ENCODE measurements around the gene HASPIN.

Gene HASPIN

DNA sequence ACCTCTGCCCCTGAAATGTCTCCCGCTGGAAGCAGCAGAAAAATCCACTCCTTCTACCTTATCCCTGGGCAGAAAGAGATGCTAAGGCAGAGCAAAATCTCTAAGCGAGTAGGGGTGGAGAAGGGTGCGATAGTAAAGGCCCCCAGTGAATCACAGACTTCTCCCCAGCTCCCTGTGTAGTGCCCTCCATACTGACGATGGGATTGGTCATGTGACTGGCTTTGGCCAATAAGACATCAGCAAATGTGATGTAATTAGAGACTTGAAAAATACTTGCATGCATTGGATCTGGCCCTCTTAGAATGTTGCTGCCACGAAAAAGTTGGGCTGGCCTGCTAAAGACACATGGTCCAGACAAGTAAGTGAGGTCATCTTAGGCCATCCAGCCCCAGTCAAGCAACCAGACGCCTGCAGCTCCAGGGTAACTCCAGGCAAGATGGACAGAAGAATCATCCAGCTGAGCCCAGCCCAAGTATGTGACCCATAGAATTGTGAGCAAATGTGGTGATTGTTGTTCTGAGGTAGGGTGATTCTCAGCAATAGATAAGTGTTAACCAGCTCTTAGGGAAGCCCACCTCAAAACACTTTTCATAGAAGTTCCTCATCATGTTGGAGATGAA is 36.0 kb downstream of the HASPIN start:
- peaks cover 6% of the 10 kb centered on the region; the same call in 1 of the 2 replicates for H3K9me3 ChIP-seq (ENCODE audit: low read length)
- H3K27ac ChIP-seq (ENCODE audit: low read depth, low read length, poor library complexity, severe bottlenecking) = no peak overlapping the region
- no peaks in the 10 kb centered on the region; the same call in 1 of the 2 replicates for H3K36me3 ChIP-seq (ENCODE audit: insufficient read depth, low read length)
- H3K9ac ChIP-seq (ENCODE audit: low read length) = no peak overlapping the region
- H4K20me1 ChIP-seq (ENCODE audit: insufficient read depth, low read length) = no peaks in the 10 kb centered on the region
- peaks cover 10% of the 10 kb centered on the region for H3K27me3 ChIP-seq (ENCODE audit: insufficient read depth, low read length)
- H3F3A ChIP-seq (ENCODE audit: insufficient read depth, low read length) = no peaks in the 10 kb centered on the region
- no peak overlapping the region for H3K4me3 ChIP-seq (ENCODE audit: low read depth, low read length, poor library complexity, severe bottlenecking)
- H3K9me2 ChIP-seq (ENCODE audit: low read depth, low read length) = no peaks in the 10 kb centered on the region
- no peak overlapping the region for H3K4me2 ChIP-seq (ENCODE audit: low read length)
- TF ChIP-seq, protein P1, sequence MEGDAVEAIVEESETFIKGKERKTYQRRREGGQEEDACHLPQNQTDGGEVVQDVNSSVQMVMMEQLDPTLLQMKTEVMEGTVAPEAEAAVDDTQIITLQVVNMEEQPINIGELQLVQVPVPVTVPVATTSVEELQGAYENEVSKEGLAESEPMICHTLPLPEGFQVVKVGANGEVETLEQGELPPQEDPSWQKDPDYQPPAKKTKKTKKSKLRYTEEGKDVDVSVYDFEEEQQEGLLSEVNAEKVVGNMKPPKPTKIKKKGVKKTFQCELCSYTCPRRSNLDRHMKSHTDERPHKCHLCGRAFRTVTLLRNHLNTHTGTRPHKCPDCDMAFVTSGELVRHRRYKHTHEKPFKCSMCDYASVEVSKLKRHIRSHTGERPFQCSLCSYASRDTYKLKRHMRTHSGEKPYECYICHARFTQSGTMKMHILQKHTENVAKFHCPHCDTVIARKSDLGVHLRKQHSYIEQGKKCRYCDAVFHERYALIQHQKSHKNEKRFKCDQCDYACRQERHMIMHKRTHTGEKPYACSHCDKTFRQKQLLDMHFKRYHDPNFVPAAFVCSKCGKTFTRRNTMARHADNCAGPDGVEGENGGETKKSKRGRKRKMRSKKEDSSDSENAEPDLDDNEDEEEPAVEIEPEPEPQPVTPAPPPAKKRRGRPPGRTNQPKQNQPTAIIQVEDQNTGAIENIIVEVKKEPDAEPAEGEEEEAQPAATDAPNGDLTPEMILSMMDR (IDR thresholded peaks at IDR 0.05; ENCODE audit: low read length) = no peak
- TF ChIP-seq EZH2 (IDR thresholded peaks at IDR 0.05; ENCODE audit: borderline replicate concordance, low read length) = no peak
- no peak overlapping the region for H2AFZ ChIP-seq (ENCODE audit: low read length)
- no peaks in the 10 kb centered on the region for H3K79me2 ChIP-seq (ENCODE audit: insufficient read depth, low read length)
- H3K4me1 ChIP-seq (ENCODE audit: insufficient read depth, low read length, severe bottlenecking) = peaks cover 5% of the 10 kb centered on the region

DNA sequence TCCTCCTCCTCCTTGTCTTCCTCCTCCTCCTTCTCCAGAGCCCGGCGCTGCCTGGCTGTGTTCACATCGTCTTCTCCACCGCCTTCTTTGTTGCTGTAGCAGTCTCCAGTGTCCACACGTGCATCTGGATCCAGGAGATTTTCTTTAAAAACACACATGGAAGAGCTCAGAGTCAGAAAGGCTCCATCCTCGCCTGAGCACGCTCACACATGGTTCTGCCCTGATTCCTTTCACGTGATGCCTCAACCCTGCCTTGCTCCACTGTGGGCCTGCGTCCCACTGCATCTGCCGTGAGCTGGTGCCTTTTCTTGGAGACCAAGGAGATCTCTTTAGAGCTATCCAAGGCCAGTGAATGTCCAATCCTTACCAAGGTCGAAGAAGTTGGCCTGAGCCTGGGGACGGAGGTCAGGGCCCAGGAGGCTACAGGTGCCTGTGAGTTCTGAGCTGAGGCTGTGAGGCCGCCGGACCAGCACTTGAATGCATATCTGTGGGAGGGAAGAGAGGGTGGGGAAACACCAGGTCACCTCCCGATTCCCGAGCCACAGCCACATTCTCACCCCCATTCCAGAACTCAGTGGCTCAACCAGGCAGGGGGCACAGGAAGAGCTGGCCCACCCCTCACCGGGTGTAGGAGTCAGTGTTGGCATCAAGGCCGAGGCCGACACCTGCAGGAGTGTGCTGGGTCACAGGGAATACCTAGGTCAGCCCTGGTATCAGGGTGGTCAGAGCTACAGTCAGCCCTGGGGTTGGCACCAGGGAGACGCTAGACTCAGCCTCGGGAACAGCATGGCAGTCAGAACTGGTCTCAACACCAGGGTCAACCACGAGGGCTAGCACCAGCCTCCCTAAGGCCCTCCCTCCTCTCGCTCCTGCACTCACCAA is 37.6 kb downstream of the HASPIN start:
- TF ChIP-seq, protein P1 (IDR thresholded peaks at IDR 0.05; ENCODE audit: low read length) = no peak
- no peak for TF ChIP-seq EZH2 (IDR thresholded peaks at IDR 0.05; ENCODE audit: borderline replicate concordance, low read length)
- H3K4me1 ChIP-seq (ENCODE audit: insufficient read depth, low read length, severe bottlenecking) = peaks cover 4% of the 10 kb centered on the region
- no peaks in the 10 kb centered on the region for H3F3A ChIP-seq (ENCODE audit: insufficient read depth, low read length)
- no peaks in the 10 kb centered on the region for H4K20me1 ChIP-seq (ENCODE audit: insufficient read depth, low read length)
- H3K79me2 ChIP-seq (ENCODE audit: insufficient read depth, low read length) = no peaks in the 10 kb centered on the region
- H3K9ac ChIP-seq (ENCODE audit: low read length) = no peak overlapping the region
- no peak overlapping the region for H3K27ac ChIP-seq (ENCODE audit: low read depth, low read length, poor library complexity, severe bottlenecking)
- H3K4me2 ChIP-seq (ENCODE audit: low read length) = no peak overlapping the region
- no peaks in the 10 kb centered on the region; the same call in 1 of the 2 replicates for H3K36me3 ChIP-seq (ENCODE audit: insufficient read depth, low read length)
- H3K9me3 ChIP-seq (ENCODE audit: low read length) = peaks cover 6% of the 10 kb centered on the region; the same call in 1 of the 2 replicates
- no peak overlapping the region for H3K4me3 ChIP-seq (ENCODE audit: low read depth, low read length, poor library complexity, severe bottlenecking)
- H3K27me3 ChIP-seq (ENCODE audit: insufficient read depth, low read length) = peaks cover 10% of the 10 kb centered on the region
- H2AFZ ChIP-seq (ENCODE audit: low read length) = no peak overlapping the region
- no peaks in the 10 kb centered on the region for H3K9me2 ChIP-seq (ENCODE audit: low read depth, low read length)

DNA sequence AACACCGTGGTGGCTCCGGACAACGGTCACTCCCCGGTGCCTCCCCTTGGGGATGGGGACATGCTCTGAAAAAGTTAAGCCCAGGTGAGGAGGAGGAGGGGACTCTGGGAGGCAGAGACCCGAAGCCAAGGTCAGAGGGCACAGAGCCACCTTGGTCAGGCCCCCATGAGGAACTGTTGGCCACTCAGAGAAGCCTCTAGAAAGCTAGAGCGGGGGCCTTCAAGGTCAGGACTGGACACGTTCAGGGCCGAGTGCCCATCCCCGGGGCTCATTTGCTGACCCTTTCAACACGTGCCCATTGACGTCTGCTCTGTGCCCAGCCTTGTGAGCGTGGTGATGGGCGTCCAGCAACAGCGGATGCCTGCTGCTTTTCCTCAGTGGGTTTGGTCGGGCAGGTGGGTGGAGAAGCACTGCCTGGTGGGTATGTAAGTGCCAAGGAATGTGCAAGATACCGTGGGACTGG is 38.2 kb downstream of the HASPIN start:
- Histone ChIP-seq H3K27ac (ENCODE audit: low read depth, low read length, poor library complexity, severe bottlenecking) (no peak overlapping the region), H2AFZ (ENCODE audit: low read length) (no peak overlapping the region)

More for the DNA sequence above, 38.2 kb downstream of the HASPIN start:
- Histone ChIP-seq H3K9me3 (ENCODE audit: low read length) (peaks cover 6% of the 10 kb centered on the region; the same call in 1 of the 2 replicates), H3K4me3 (ENCODE audit: low read depth, low read length, poor library complexity, severe bottlenecking) (no peak overlapping the region), H3K4me2 (ENCODE audit: low read length) (no peak overlapping the region), H3K4me1 (ENCODE audit: insufficient read depth, low read length, severe bottlenecking) (peaks cover 4% of the 10 kb centered on the region), H4K20me1 (ENCODE audit: insufficient read depth, low read length) (no peaks in the 10 kb centered on the region), H3F3A (ENCODE audit: insufficient read depth, low read length) (no peaks in the 10 kb centered on the region), H3K9me2 (ENCODE audit: low read depth, low read length) (no peaks in the 10 kb centered on the region), H3K27me3 (ENCODE audit: insufficient read depth, low read length) (peaks cover 10% of the 10 kb centered on the region), H3K79me2 (ENCODE audit: insufficient read depth, low read length) (no peaks in the 10 kb centered on the region), H3K36me3 (ENCODE audit: insufficient read depth, low read length) (no peaks in the 10 kb centered on the region; the same call in 1 of the 2 replicates), H3K9ac (ENCODE audit: low read length) (no peak overlapping the region)
- TF ChIP-seq, protein P1 (IDR thresholded peaks at IDR 0.05; ENCODE audit: low read length) = no peak
- TF ChIP-seq EZH2 (IDR thresholded peaks at IDR 0.05; ENCODE audit: borderline replicate concordance, low read length) = no peak

Data from OCI-LY1 (cell line).